Heart left ventricle (tissue), 13 donors: ENCODE measurements around the gene PLCB3.

Source experiments
- POLR2A ChIP-seq, 2 donors: fragments of 450-650 bp; IDR thresholded peaks; one replicate each; pipeline ENCODE4 v1.6.1; 2017; ENCODE audit warnings: antibody characterized with exemption in 2 of 2, mild to moderate bottlenecking in 2 of 2, moderate library complexity in 2 of 2
- TF ChIP-seq, protein P1 (sequence below), 12 donors: fragments of 200-600 bp; sonication (generic) in 4 of 12; IDR thresholded peaks; one replicate each; pipeline versions ENCODE4 v1.5.0 to v1.8.0; 2018 to 2022; ENCODE audit warnings: antibody characterized with exemption in 12 of 12, mild to moderate bottlenecking in 5 of 12
- donor health status: ischemic (EF 13 %, LVEDD 7.1; RV severe dilation, severe dysfunction).
- donor health status: DM: no; HTN: yes; CAD: no.
- donor health status: DM: no; HTN: no; CAD: no.
- donor health status: ischemic (EF 25% LVEDD 6.9; RV normal size, moderate dysfunction).
- donor health status: ischemic (EF 25% LVEDD 5.7; RV mildly dilated, moderate dysfunction).
- donor health status: ischemic (EF 35%, LVEDD 5.7; RV mildly dilated, moderate dysfunction).
- donor health status: nonischemic (EF 11% LVEDD 7.7; RV severe dilation, severe dysfunction).
- donor health status: DM: yes; HTN: yes; CAD: no.
- donor health status: PGD.
- donor health status: ischemic (EF 29% LVEDD 5.4; RV normal size, mild dysfunction).
- donor health status: nonischemic (EF 23%, LVEDD 6.1; RV moderate dilation, normal function).

DNA sequence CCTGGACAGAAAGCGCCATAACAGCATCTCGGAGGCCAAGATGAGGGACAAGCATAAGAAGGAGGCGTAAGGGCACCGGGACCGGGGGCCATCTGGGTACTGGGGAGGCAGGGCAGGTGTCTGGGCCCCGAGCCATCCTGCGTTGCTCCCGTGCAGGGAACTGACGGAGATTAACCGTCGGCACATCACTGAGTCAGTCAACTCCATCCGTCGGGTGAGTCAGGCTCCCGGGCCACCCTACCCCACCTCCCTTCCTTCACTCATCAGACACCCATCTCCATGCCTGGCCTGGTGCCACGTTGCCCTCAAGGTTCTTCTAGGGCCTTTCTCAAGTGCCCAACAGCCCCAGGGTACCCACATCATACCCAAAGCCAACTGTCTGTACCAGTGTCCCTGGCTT is 15.0 kb downstream of the PLCB3 start:
- TF ChIP-seq, protein P1, sequence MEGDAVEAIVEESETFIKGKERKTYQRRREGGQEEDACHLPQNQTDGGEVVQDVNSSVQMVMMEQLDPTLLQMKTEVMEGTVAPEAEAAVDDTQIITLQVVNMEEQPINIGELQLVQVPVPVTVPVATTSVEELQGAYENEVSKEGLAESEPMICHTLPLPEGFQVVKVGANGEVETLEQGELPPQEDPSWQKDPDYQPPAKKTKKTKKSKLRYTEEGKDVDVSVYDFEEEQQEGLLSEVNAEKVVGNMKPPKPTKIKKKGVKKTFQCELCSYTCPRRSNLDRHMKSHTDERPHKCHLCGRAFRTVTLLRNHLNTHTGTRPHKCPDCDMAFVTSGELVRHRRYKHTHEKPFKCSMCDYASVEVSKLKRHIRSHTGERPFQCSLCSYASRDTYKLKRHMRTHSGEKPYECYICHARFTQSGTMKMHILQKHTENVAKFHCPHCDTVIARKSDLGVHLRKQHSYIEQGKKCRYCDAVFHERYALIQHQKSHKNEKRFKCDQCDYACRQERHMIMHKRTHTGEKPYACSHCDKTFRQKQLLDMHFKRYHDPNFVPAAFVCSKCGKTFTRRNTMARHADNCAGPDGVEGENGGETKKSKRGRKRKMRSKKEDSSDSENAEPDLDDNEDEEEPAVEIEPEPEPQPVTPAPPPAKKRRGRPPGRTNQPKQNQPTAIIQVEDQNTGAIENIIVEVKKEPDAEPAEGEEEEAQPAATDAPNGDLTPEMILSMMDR (IDR thresholded peaks at IDR 0.05), result no peak
- no peak for TF ChIP-seq POLR2A (IDR thresholded peaks at IDR 0.05)
